Lung (tissue), 12 donors: ENCODE measurements around the gene UBASH3B. TPM values are rescaled to one million over a fixed set of nuclear protein-coding genes. Genes with fewer than 3 reads are reported as not detected.
A peak's percentile ranks its signal among the peaks of the same experiment; 100 is the strongest.

Source experiments
- ATAC-seq: fragments of 200-7000 bp; cut with Tn5 transposase; one replicate; pipeline ENCODE4 v1.9.1; 2020; ENCODE audit warnings: moderate number of reproducible peaks; ENCODE audit not compliant: insufficient read depth, low FRiP score
- DNase-seq, 3 donors: peaks; one replicate each; pipeline ENCODE4 v3.0.0-alpha.2; 2013 to 2017
- H3K27ac ChIP-seq, 2 donors: one replicate each; pipeline ENCODE4 v1.5.1; 2013; ENCODE audit warnings: mild to moderate bottlenecking in 2 of 2, moderate library complexity in 2 of 2, control low read depth in 1 of 2, inconsistent platforms in 1 of 2, low read depth in 1 of 2, low read length in 1 of 2
- H3K27me3 ChIP-seq, 3 donors: one replicate each; pipeline ENCODE4 v1.5.1; 2013; ENCODE audit warnings: low read length in 2 of 3; ENCODE audit not compliant: control insufficient read depth in 3 of 3, insufficient read depth in 3 of 3
- H3K36me3 ChIP-seq, 4 donors: one replicate each; pipeline ENCODE4 v1.5.1; 2013; ENCODE audit warnings: low read length in 4 of 4, mild to moderate bottlenecking in 1 of 4, moderate library complexity in 1 of 4; ENCODE audit not compliant: control insufficient read depth in 4 of 4, insufficient read depth in 4 of 4
- H3K4me1 ChIP-seq, 5 donors: one replicate each; pipeline ENCODE4 v1.5.1; 2013; ENCODE audit warnings: low read length in 5 of 5, mild to moderate bottlenecking in 2 of 5, moderate library complexity in 1 of 5; ENCODE audit not compliant: control insufficient read depth in 5 of 5, insufficient read depth in 5 of 5
- H3K4me3 ChIP-seq: one replicate; pipeline ENCODE4 v1.5.1; 2013; ENCODE audit warnings: mild to moderate bottlenecking, control low read depth, moderate library complexity
- H3K9ac ChIP-seq, 2 donors: one replicate each; pipeline ENCODE4 v1.5.1; 2013; ENCODE audit warnings: low read length in 2 of 2, control low read depth in 1 of 2; ENCODE audit not compliant: insufficient read depth in 1 of 2
- H3K9me3 ChIP-seq, 4 donors: one replicate each; pipeline ENCODE4 v1.5.1; 2013; ENCODE audit warnings: low read length in 3 of 4, mild to moderate bottlenecking in 1 of 4, moderate library complexity in 1 of 4; ENCODE audit not compliant: control insufficient read depth in 4 of 4, insufficient read depth in 3 of 4
- WGBS, 2 donors: extraction: QIAGEN DNeasy Blood & Tissue Kit; methylation state at CpG; one replicate each; pipeline ENCODE4 v1.1.7; 2013; 5-methylcytosine and 5-hydroxymethylcytosine counted together
- polyA plus RNA-seq, 2 donors: library from polyadenylated mRNA; stranded (reverse); fragments of 200-250 nt; gene quantifications; one replicate each; pipeline ENCODE4 v1.2.1, GENCODE V29; 2013
- total RNA-seq, 2 donors: library from RNA; depleted of rRNA in 1 of 2; stranded (reverse); fragments of >200 nt in 1 of 2; gene quantifications; one replicate each; pipeline ENCODE4 v1.2.1, GENCODE V29; 2014 to 2021
- TF ChIP-seq, protein P1 (sequence below): IDR thresholded peaks from 2 replicates; pipeline ENCODE4 v1.5.1; 2012; ENCODE audit warnings: mild to moderate bottlenecking; ENCODE audit errors: control extremely low read depth, extremely low read depth
- donor health status: control.
- donor health status: control.
- donor health status: Bipolar disorder and iron deficiency.
- donor health status: healthy.
- donor health status: DM: yes; HTN: yes; CAD: no.

Gene UBASH3B
- total and polyA plus RNA-seq, 4 donors = 5.8 to 51.2 (median 12.4) TPM

DNA sequence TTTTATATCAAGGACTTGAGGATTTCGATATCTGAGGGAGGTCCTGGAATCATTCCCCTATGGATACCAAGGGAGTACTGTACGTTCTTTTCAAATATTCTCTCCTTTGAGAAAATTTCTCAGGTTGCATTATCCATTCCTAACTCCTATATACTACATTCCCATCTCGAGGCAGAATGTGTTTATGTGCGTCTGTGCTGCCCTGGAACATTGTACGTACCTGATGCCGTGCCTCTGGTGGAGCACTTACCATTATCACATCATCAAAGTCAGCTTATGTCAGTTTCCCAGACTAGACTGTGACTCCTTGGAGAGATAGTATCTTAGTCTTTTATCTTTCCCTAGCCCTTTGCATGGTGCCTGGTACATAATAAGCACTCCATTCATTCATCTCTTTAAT lies 21.7 kb downstream of the UBASH3B start:
- WGBS, 2 donors = 91 to 96% methylated on average over 6 of the region's 6 CpGs
- TF ChIP-seq, protein P1, sequence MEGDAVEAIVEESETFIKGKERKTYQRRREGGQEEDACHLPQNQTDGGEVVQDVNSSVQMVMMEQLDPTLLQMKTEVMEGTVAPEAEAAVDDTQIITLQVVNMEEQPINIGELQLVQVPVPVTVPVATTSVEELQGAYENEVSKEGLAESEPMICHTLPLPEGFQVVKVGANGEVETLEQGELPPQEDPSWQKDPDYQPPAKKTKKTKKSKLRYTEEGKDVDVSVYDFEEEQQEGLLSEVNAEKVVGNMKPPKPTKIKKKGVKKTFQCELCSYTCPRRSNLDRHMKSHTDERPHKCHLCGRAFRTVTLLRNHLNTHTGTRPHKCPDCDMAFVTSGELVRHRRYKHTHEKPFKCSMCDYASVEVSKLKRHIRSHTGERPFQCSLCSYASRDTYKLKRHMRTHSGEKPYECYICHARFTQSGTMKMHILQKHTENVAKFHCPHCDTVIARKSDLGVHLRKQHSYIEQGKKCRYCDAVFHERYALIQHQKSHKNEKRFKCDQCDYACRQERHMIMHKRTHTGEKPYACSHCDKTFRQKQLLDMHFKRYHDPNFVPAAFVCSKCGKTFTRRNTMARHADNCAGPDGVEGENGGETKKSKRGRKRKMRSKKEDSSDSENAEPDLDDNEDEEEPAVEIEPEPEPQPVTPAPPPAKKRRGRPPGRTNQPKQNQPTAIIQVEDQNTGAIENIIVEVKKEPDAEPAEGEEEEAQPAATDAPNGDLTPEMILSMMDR = no peak

DNA sequence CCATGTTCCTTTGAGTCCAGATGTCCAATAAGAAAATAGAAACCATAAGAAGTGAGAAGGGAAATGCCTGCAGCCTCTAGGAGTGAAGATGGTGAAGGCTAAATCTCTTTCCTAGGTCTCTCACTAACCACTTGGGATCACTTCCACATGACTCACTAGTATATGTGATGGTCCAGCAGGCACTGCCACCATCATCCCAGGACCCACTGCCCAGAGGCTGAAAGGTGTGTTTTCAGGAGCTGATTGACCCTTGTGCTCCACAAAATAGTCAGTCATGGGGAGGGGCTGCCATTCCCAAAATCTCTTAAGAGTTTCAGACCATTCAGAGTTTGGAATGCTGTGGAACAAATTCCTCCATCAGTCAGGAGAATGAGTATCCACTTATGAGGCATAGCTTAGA lies 22.9 kb downstream of the UBASH3B start:
- ATAC-seq (no peak), DNase-seq (no peak)
- Histone ChIP-seq H3K4me1 (peaks cover 0 to 15% (median 4%) of the 10 kb centered on the region in 5 donors), H3K4me3 (no peak overlapping the region), H3K27me3 (no peaks in the 10 kb centered on the region), H3K9ac (no peak overlapping the region), H3K27ac (no peak overlapping the region), H3K36me3 (no peaks in the 10 kb centered on the region), H3K9me3 (no peaks in the 10 kb centered on the region)
- TF ChIP-seq, protein P1 = no peak

More for the DNA sequence above, 21.7 kb downstream of the UBASH3B start:
- DNase-seq (no peak), ATAC-seq (no peak)
- Histone ChIP-seq H3K4me1 (peaks cover 0 to 18% (median 4%) of the 10 kb centered on the region in 5 donors), H3K27me3 (no peaks in the 10 kb centered on the region), H3K27ac (no peak overlapping the region), H3K9ac (no peak overlapping the region), H3K9me3 (no peaks in the 10 kb centered on the region), H3K4me3 (no peak overlapping the region), H3K36me3 (no peaks in the 10 kb centered on the region)

DNA sequence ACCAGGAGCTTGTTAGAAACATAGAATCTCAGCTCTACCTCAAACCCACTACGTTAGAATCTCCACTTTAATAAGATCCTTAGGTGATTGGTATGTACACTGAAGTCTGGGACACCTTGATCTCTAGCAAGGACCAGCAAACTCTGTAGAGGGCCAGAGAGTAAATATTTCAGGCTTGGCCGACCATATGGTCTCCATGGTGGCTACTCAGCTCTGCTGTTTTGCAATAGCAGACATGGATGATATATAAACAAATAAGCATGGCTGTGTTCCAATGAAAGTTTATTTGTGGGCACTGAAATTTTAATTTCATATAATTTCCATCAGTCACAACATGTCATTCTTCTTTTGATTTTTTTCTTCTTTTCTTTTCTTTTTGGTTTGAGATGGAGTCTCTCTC lies 23.9 kb downstream of the UBASH3B start:
- Histone ChIP-seq H3K36me3 (no peaks in the 10 kb centered on the region), H3K27ac (no peak overlapping the region), H3K4me1 (peaks cover 0 to 8% (median 4%) of the 10 kb centered on the region in 5 donors), H3K9ac (no peak overlapping the region), H3K9me3 (no peaks in the 10 kb centered on the region), H3K4me3 (no peak overlapping the region), H3K27me3 (no peaks in the 10 kb centered on the region)
- peak in 1 of 3 donors; percentile 52 for DNase-seq
- TF ChIP-seq, protein P1 = no peak
- ATAC-seq = no peak
- WGBS, 2 donors = 78 to 97% methylated on average over 2 of the region's 2 CpGs

DNA sequence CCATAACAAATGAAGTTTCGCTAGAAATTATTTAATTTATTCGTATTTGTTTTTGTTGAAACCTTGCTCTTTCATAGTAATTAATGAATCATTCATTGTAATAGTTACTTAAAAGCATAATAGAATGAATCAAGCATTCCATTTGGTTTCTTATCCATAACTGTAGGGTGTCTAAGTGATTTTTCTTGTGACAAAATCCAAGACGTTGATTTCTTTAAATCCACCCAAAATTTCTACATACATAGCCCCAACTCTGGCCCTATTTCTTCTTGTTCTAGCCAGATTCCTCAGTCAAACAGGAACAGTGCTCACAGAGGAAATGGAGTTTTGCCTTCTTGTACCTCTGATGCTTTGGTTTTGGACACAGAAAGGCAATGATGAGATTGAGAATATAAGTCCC lies 25.5 kb downstream of the UBASH3B start:
- TF ChIP-seq, protein P1 = no peak
- no peaks in the 10 kb centered on the region for H3K9me3 ChIP-seq
- ATAC-seq (no peak), DNase-seq (no peak)
- H3K4me3 ChIP-seq = no peak overlapping the region
- H3K36me3 ChIP-seq = no peaks in the 10 kb centered on the region
- WGBS, 2 donors = 72 to 80% methylated on average over 3 of the region's 3 CpGs
- no peak overlapping the region for H3K27ac ChIP-seq
- H3K4me1 ChIP-seq = peaks cover 0 to 2% (median 0%) of the 10 kb centered on the region in 5 donors
- H3K27me3 ChIP-seq = no peaks in the 10 kb centered on the region
- H3K9ac ChIP-seq = no peak overlapping the region
